Brain microvascular endothelial cell (primary cell): ENCODE results near the gene ATP13A2.

Experiments used
- DNase-seq: peaks from one replicate; pipeline ENCODE4 v3.0.0-alpha.2; 2020
- H3K27ac ChIP-seq: fragments of 250-450 bp; sonication (Bioruptor Pico); 2 replicates; pipeline ENCODE4 v1.5.1; 2020; ENCODE audit warnings: mild to moderate bottlenecking, moderate library complexity
- H3K27me3 ChIP-seq: fragments of 250-450 bp; sonication (Bioruptor Pico); replicated peaks from 2 replicates; pipeline ENCODE4 v1.5.1; 2020; ENCODE audit warnings: mild to moderate bottlenecking
- H3K36me3 ChIP-seq: fragments of 250-450 bp; sonication (Bioruptor Pico); replicated peaks from 2 replicates; pipeline ENCODE4 v1.5.1; 2020; ENCODE audit warnings: mild to moderate bottlenecking
- H3K4me3 ChIP-seq: 2 replicates; pipeline ENCODE4 v1.5.1; 2011; ENCODE audit warnings: low read depth, mild to moderate bottlenecking, control low read depth, low read length, moderate library complexity
- in situ Hi-C: cut with HindIII; loops from 2 replicates; pipeline ENCODE4 v1.10.0; 2017; ENCODE audit warnings: low sequenced_read_pairs, low pct_ligation_motif_present
- TF ChIP-seq, protein P1 (sequence below): IDR thresholded peaks from 2 replicates; pipeline ENCODE4 v1.5.1; 2011; ENCODE audit warnings: low read depth, mild to moderate bottlenecking, moderate library complexity, low read length, control low read depth, inconsistent platforms; ENCODE audit errors: missing control alignments

Gene ATP13A2

DNA sequence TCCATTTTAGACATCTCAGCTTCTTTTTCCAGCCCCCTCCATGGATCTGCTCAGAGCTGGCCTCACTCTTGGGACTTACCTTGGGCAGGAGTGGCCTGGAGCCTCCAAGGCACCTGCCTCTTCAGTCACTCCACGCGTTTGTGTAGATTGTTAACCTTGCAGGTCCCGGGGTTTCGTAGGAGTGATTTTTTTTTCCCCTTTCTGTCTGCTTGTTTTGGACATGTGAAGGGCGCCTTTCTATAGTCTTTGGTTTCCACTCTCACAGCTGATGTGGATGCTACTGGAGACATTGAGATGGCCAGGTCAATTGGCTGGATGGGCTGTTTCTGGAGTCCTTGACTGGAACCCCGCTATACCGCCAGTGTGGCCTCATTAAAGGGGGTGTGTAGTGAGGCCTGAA is 44.1 kb upstream of the ATP13A2 start:
- H3K4me3 ChIP-seq = no peak overlapping the region
- TF ChIP-seq, protein P1, sequence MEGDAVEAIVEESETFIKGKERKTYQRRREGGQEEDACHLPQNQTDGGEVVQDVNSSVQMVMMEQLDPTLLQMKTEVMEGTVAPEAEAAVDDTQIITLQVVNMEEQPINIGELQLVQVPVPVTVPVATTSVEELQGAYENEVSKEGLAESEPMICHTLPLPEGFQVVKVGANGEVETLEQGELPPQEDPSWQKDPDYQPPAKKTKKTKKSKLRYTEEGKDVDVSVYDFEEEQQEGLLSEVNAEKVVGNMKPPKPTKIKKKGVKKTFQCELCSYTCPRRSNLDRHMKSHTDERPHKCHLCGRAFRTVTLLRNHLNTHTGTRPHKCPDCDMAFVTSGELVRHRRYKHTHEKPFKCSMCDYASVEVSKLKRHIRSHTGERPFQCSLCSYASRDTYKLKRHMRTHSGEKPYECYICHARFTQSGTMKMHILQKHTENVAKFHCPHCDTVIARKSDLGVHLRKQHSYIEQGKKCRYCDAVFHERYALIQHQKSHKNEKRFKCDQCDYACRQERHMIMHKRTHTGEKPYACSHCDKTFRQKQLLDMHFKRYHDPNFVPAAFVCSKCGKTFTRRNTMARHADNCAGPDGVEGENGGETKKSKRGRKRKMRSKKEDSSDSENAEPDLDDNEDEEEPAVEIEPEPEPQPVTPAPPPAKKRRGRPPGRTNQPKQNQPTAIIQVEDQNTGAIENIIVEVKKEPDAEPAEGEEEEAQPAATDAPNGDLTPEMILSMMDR = no peak
- no peak overlapping the region for H3K27ac ChIP-seq
- H3K27me3 ChIP-seq = no peaks in the 10 kb centered on the region
- H3K36me3 ChIP-seq = no peaks in the 10 kb centered on the region
- in situ Hi-C loops = no loop called here
- no peak for DNase-seq

DNA sequence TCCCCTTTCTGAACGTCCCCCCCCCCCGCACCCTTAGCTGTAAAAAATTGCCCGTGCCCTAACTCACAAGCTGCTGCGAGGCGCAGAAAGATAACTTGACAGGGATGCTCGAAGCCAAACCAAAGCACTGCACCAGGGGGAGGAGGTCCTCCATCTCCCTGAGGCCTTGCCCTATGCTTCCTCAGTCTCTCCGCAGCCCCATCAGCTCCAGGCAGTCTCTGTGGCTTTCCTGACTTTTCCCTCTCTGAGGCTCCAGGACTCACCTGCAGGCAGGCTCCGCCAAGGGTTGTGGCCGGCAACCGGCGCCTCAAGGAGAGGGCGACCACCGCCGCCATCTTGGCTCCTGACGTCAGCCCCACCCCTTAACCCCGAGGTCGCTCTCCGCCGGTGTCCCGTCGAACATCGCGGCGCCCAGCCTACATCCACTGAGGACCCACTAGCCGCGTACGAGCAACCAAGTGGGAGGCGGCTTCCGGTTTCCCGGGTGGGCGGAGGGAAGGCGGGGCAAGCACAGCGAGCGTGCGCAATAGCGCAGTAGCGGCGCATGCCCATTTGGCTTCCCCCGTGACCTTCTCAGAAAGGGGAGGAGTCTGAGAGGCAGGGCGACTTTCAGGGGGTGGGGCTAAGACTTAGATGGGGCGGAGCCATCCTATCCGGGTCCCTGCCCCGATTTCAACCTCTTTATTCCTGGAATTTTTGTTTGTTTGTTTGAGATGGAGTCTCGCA is 42.1 kb upstream of the ATP13A2 start, which contains the start of gene SDHB:
SDHB (minus strand) TSS at position 348 of the 726 bp plus-strand sequence; CDS start at position 335, 13 bp downstream.
- Histone ChIP-seq H3K27ac (peak within 1 kb of the TSS; percentile 81), H3K36me3 (peaks cover 4% of the 10 kb centered on the region), H3K27me3 (no peaks in the 10 kb centered on the region), H3K4me3 (peak within 1 kb of the TSS; percentile 100)
- DNase-seq = peak; percentile 97
- in situ Hi-C loops = no loop called here
- TF ChIP-seq, protein P1 = no peak

DNA sequence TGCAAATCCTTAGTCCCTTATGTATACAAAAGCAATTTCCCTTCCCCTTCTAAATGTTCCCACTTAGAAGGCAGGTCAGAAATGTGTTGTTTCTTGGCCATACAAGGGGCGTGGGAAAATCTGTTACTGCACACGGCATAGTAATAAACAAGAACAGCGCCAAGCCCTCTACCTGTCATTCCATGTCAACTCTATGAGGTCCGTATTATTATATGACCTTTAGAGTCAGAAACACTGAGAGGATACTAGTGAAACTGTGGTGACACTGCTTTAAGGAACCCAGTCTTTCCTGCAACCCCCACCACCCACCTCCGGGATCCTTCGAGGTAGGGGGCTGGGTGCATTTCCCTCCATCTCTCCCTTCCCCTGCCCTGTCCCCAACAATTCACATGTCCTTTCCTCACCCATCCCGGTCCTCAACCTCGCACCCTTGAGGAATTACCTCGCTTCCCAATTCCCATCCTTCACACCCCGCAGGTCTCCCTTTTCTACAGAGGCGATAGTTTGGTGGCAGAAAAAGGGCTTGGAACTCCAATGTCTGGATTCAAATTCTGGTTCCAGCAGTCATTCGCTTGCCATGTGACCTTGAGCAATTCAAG is 41.5 kb upstream of the ATP13A2 start:
- H3K27me3 ChIP-seq = no peaks in the 10 kb centered on the region
- no peak for DNase-seq
- peaks cover 5% of the 10 kb centered on the region for H3K36me3 ChIP-seq
- peak overlapping the region; percentile 81 for H3K27ac ChIP-seq
- H3K4me3 ChIP-seq = peak overlapping the region; percentile 100
- in situ Hi-C loops = no loop called here
- TF ChIP-seq, protein P1 = no peak

DNA sequence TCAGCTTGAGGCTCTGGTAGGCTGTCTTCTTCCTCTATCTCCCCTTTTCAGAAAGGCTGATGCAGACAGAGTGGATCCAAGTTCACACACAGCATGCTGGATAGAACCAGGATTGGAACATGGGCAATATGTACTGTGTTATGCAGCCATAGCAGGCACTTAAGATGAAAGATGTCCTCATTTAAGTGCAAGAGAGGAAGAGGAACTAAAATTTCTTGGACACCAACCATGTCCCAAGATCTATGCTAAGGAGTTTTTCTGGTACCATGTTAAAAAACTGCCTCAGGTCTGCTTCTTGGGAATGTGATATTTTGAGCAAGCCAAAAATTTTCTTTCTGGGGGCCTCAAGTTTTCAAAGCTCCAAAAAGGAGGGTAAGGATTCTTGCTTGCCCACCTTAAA is 40.9 kb upstream of the ATP13A2 start:
- peak overlapping the region; percentile 100 for H3K4me3 ChIP-seq
- no peak overlapping the region for H3K27ac ChIP-seq
- in situ Hi-C loops = no loop called here
- TF ChIP-seq, protein P1 = no peak
- H3K36me3 ChIP-seq = peaks cover 5% of the 10 kb centered on the region
- DNase-seq = no peak
- H3K27me3 ChIP-seq = no peaks in the 10 kb centered on the region

DNA sequence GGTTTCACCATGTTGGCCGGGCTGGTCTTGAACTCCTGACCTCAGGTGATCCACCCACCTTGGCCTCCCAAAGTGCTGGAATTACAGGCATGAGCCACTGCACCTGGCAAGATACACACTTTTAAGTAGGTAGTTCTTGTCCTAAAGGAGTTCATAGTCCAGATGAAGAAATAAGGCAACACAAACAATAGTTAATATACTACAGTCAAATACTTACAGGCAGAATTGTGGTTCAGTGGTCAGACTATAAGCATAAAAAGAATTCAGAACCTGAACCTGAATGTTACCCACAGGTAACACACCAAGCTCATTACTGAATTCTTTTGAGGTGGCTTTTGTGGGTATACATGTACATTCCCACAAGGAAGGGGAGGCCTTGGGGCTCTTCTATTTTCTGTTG is 40.3 kb upstream of the ATP13A2 start:
- peaks cover 5% of the 10 kb centered on the region for H3K36me3 ChIP-seq
- no peak overlapping the region for H3K4me3 ChIP-seq
- H3K27me3 ChIP-seq = no peaks in the 10 kb centered on the region
- no peak for DNase-seq
- no peak overlapping the region for H3K27ac ChIP-seq
- in situ Hi-C loops = no loop called here
- TF ChIP-seq, protein P1 = no peak

DNA sequence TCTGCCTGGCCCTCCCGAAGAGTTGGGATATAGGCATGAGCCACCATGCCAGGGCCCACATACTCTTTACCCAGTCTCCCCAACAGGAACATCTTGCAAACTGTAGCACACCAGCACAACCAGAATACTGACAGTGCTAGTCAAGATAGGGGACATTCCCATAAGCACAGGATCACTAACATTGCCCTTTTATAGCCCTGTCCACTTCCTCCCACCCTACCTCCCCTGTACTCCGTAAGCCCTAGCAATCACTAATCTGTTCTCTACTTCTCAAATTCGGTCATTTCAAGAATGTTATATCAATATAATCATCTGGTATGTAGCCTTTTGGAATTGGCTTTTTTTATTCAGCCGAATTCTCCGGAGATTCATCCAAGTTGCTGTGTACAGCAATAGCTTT is 36.2 kb upstream of the ATP13A2 start:
- peaks cover 22% of the 10 kb centered on the region for H3K36me3 ChIP-seq
- in situ Hi-C loops = no loop called here
- no peak for DNase-seq
- H3K27me3 ChIP-seq = no peaks in the 10 kb centered on the region
- no peak overlapping the region for H3K27ac ChIP-seq
- no peak overlapping the region for H3K4me3 ChIP-seq
- TF ChIP-seq, protein P1 = no peak
